HepG2 (cell line): ENCODE data around the gene LBX2. TPM values are rescaled to one million over a fixed set of nuclear protein-coding genes. Genes with fewer than 3 reads are reported as not detected.

ENCODE experiments used
- BRF2 ChIP-seq: sonication (generic); formaldehyde crosslinking; IDR thresholded peaks from 2 replicates; pipeline ENCODE4 v1.8.1; 2022; ENCODE audit warnings: mild to moderate bottlenecking, missing genetic modification reagents
- DMAP1 ChIP-seq: IDR thresholded peaks from 2 replicates; pipeline ENCODE4 v1.6.1; 2016
- LCORL ChIP-seq, 2 experiments: fragments of 450-650 bp in 1 of 2; sonication (generic) in 1 of 2; formaldehyde crosslinking in 1 of 2; IDR thresholded peaks; 2 replicates each; pipeline versions ENCODE4 v1.5.0 to v1.6.1; 2017 to 2020; ENCODE audit warnings: antibody characterized with exemption in 1 of 2, missing genetic modification reagents in 1 of 2
- MLXIP ChIP-seq: sonication (generic); formaldehyde crosslinking; IDR thresholded peaks from 2 replicates; pipeline ENCODE4 v1.9.0; 2021; ENCODE audit warnings: missing genetic modification reagents, borderline replicate concordance
- MYNN ChIP-seq: sonication (generic); formaldehyde crosslinking; IDR thresholded peaks from 2 replicates; pipeline ENCODE4 v1.4.0; 2020; ENCODE audit warnings: mild to moderate bottlenecking, low read depth, missing genetic modification reagents
- NR2F1 ChIP-seq, 2 experiments: fragments of 450-650 bp in 1 of 2; formaldehyde crosslinking in 1 of 2; IDR thresholded peaks; 2 replicates each; pipeline versions ENCODE4 v1.5.0 to v1.6.1; 2016 to 2020; ENCODE audit warnings: mild to moderate bottlenecking in 1 of 2, missing compliant biosample characterization in 1 of 2, missing genetic modification reagents in 1 of 2, moderate library complexity in 1 of 2
- POLR2A ChIP-seq, 2 experiments: IDR thresholded peaks; 2 replicates each; pipeline ENCODE4 v1.6.1; 2011; ENCODE audit warnings: low read depth in 2 of 2, low read length in 2 of 2, mild to moderate bottlenecking in 1 of 2, moderate library complexity in 1 of 2; ENCODE audit not compliant: insufficient read depth in 1 of 2
- RFXANK ChIP-seq: IDR thresholded peaks from 2 replicates; pipeline ENCODE4 v1.6.1; 2016
- SATB2 ChIP-seq: sonication (generic); formaldehyde crosslinking; IDR thresholded peaks from 2 replicates; pipeline ENCODE4 v1.5.0; 2020; ENCODE audit warnings: missing genetic modification reagents
- SNAI1 ChIP-seq: sonication (generic); formaldehyde crosslinking; IDR thresholded peaks from 2 replicates; pipeline ENCODE4 v1.5.0; 2020; ENCODE audit warnings: mild to moderate bottlenecking, missing genetic modification reagents, borderline replicate concordance
- SNRNP70 ChIP-seq: fragments of 200-400 bp; formaldehyde crosslinking; IDR thresholded peaks from 2 replicates; pipeline ENCODE4 v1.6.1; 2017; ENCODE audit warnings: mild to moderate bottlenecking, low read depth, low read length, moderate library complexity
- SSRP1 ChIP-seq: IDR thresholded peaks from 2 replicates; pipeline ENCODE4 v1.6.1; 2016; ENCODE audit warnings: control low read depth
- STAT6 ChIP-seq: sonication (generic); formaldehyde crosslinking; IDR thresholded peaks from 2 replicates; pipeline ENCODE4 v1.4.0; 2020; ENCODE audit warnings: missing genetic modification reagents, mild to moderate bottlenecking, borderline replicate concordance
- TCF7L2 ChIP-seq: IDR thresholded peaks from 2 replicates; pipeline ENCODE4 v1.6.1; 2011; ENCODE audit warnings: mild to moderate bottlenecking, low read depth, low read length, moderate library complexity
- THAP8 ChIP-seq: sonication (generic); formaldehyde crosslinking; IDR thresholded peaks from 2 replicates; pipeline ENCODE4 v1.5.1; 2020; ENCODE audit warnings: missing genetic modification reagents, mild to moderate bottlenecking, borderline replicate concordance
- WIZ ChIP-seq: sonication (generic); formaldehyde crosslinking; IDR thresholded peaks from 2 replicates; pipeline ENCODE4 v1.5.1; 2020; ENCODE audit warnings: mild to moderate bottlenecking, missing genetic modification reagents
- ZBTB1 ChIP-seq: sonication (generic); formaldehyde crosslinking; IDR thresholded peaks from 2 replicates; pipeline ENCODE4 v1.4.0; 2020; ENCODE audit warnings: missing genetic modification reagents, borderline replicate concordance
- ZBTB46 ChIP-seq: sonication (generic); formaldehyde crosslinking; IDR thresholded peaks from 2 replicates; pipeline ENCODE4 v1.4.0; 2020; ENCODE audit warnings: mild to moderate bottlenecking, missing genetic modification reagents, borderline replicate concordance
- ZFP36L2 ChIP-seq: sonication (generic); formaldehyde crosslinking; IDR thresholded peaks from 2 replicates; pipeline ENCODE4 v1.4.0; 2020; ENCODE audit warnings: missing genetic modification reagents
- ZFP37 ChIP-seq: sonication (generic); formaldehyde crosslinking; IDR thresholded peaks from 2 replicates; pipeline ENCODE4 v1.4.0; 2020; ENCODE audit warnings: missing genetic modification reagents, borderline replicate concordance
- ZNF468 ChIP-seq: sonication (generic); formaldehyde crosslinking; IDR thresholded peaks from 2 replicates; pipeline ENCODE4 v1.8.0; 2022; ENCODE audit warnings: mild to moderate bottlenecking, moderate library complexity, missing genetic modification reagents
- ZNF543 ChIP-seq: sonication (generic); formaldehyde crosslinking; IDR thresholded peaks from 2 replicates; pipeline ENCODE4 v1.4.0; 2020; ENCODE audit warnings: mild to moderate bottlenecking, missing genetic modification reagents
- polyA plus RNA-seq, 8 experiments: library from polyadenylated mRNA; depleted of rRNA in 3 of 8; stranded (reverse) in 7 of 8; unstranded in 1 of 8; fragments of >200 nt; fragmentation: Illumina TruSeq in 4 of 8; extraction: Trizol in 4 of 8; gene quantifications; 2 replicates each; pipeline versions ENCODE4 v1.2.1 to v1.2.3, GENCODE V29; 2011 to 2016; ENCODE audit warnings: low read depth in 4 of 8, missing spikeins in 1 of 8, mixed read lengths in 1 of 8; ENCODE audit not compliant: insufficient read depth in 1 of 8
- total RNA-seq, 5 experiments: library from RNA; depleted of rRNA; stranded (reverse); fragments of >200 nt; fragmentation: Illumina TruSeq; extraction: Trizol; gene quantifications; 2 replicates each; pipeline ENCODE4 v1.2.3, GENCODE V29; 2016; ENCODE audit warnings: low read depth in 1 of 5

LBX2 gene
- total and polyA plus RNA-seq, 2 of the 13 experiments (the other 11 are each of a cell fraction or from before 2014, with no cell fraction given), result 6.4 to 8.1 TPM

- TF ChIP-seq ZNF468 (no peak), SNAI1 (CRISPR knock-in tag) (0 out of 2 replicates have a peak, but pooled peaks have one; percentile 46), MLXIP (no peak), SNRNP70 (no peak), TCF7L2 (no peak), SSRP1 (no peak), ZFP36L2 (CRISPR knock-in tag) (no peak), SATB2 (no peak), POLR2A (IDR thresholded peaks at IDR 0.05; ENCODE audit: insufficient read depth in 1 of 2, low read depth in 2 of 2, low read length in 2 of 2) (no peak), WIZ (CRISPR knock-in tag) (no peak), BRF2 (no peak), THAP8 (CRISPR knock-in tag) (no peak), MYNN (no peak), ZBTB46 (CRISPR knock-in tag) (0 out of 2 replicates have a peak, but pooled peaks have one; percentile 12), ZBTB1 (no peak), ZFP37 (CRISPR knock-in tag) (no peak), DMAP1 (CRISPR knock-in tag) (0 out of 2 replicates have a peak, but pooled peaks have one; percentile 19), RFXANK (CRISPR knock-in tag) (no peak), STAT6 (CRISPR knock-in tag) (no peak), ZNF543 (CRISPR knock-in tag) (peak; percentile 23; the same call in 1 of the 2 replicates), NR2F1 (CRISPR knock-in tag; IDR thresholded peaks at IDR 0.05) (no peak), LCORL (IDR thresholded peaks at IDR 0.05) (no peak), LCORL (CRISPR knock-in tag; IDR thresholded peaks at IDR 0.05) (peak; percentile 66; the same call in 1 of the 2 replicates)
Observed at GRCh38 chr2:74548285-74548899, 49.0 kb upstream of the LBX2 start (continued).
